GM12874 (cell line): ENCODE results near the gene RHBG.

Experiments used
- TF ChIP-seq, protein P1 (sequence below): IDR thresholded peaks from 2 replicates; pipeline ENCODE4 v1.5.1; 2011; ENCODE audit warnings: low read depth, mild to moderate bottlenecking, control low read depth, low read length, moderate library complexity; ENCODE audit not compliant: insufficient read depth

The RHBG gene

DNA sequence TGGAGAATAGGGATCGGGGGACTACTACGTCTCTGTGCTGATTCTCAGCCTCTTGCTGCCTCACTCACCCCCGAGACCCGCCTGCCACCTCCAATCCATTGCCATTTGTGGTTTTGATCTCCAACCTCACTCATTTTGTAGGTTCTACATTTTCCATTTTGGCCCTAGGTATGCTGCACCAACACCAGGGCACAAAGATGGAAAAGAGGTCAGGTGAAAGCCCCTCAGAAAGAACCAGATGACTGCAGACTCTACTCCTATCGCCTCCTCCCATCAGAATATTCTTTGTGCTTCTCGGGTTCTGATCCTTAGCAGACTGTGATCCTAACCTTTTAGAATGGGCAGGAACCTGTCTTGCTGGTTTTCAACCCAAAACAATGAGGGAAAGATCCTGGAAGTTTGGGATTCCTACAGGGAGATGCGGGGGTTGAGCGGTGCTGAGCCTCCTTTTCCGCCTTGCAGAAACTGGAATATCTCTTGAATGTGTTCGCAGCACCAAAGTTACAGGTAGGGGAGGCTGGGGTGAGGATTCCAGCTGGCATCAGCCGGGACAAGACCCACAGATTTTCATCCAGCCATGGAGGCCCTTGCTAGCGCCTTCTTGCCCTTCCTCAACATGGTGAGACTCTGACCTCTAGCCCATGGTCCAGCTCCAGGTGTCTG is 53.1 kb downstream of the RHBG start:
- TF ChIP-seq, protein P1, sequence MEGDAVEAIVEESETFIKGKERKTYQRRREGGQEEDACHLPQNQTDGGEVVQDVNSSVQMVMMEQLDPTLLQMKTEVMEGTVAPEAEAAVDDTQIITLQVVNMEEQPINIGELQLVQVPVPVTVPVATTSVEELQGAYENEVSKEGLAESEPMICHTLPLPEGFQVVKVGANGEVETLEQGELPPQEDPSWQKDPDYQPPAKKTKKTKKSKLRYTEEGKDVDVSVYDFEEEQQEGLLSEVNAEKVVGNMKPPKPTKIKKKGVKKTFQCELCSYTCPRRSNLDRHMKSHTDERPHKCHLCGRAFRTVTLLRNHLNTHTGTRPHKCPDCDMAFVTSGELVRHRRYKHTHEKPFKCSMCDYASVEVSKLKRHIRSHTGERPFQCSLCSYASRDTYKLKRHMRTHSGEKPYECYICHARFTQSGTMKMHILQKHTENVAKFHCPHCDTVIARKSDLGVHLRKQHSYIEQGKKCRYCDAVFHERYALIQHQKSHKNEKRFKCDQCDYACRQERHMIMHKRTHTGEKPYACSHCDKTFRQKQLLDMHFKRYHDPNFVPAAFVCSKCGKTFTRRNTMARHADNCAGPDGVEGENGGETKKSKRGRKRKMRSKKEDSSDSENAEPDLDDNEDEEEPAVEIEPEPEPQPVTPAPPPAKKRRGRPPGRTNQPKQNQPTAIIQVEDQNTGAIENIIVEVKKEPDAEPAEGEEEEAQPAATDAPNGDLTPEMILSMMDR, result no peak

DNA sequence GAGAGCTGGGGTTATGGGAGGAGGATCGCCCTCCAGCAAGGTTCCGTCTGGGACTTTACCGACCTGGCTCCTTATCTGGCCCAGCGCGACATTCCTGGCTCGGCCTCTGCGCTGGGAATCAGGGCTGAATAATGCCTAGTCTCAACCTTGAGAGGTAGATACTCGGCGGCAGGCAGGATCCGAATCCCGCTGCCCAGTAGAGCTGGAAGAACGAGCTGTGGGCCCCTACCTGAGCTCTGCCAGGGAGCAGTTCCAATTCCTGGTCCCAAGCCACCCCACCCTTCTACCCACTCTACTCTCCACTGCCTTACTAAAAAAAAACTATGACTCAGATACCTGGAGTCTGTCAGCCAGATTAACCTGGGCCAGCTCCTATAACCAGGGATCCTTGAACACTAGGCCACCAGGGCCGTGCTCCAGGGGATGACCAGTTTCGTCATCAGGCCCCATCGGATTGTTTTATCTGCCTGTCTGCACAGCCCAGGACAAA is 53.6 kb downstream of the RHBG start:
- TF ChIP-seq, protein P1, result no peak

DNA sequence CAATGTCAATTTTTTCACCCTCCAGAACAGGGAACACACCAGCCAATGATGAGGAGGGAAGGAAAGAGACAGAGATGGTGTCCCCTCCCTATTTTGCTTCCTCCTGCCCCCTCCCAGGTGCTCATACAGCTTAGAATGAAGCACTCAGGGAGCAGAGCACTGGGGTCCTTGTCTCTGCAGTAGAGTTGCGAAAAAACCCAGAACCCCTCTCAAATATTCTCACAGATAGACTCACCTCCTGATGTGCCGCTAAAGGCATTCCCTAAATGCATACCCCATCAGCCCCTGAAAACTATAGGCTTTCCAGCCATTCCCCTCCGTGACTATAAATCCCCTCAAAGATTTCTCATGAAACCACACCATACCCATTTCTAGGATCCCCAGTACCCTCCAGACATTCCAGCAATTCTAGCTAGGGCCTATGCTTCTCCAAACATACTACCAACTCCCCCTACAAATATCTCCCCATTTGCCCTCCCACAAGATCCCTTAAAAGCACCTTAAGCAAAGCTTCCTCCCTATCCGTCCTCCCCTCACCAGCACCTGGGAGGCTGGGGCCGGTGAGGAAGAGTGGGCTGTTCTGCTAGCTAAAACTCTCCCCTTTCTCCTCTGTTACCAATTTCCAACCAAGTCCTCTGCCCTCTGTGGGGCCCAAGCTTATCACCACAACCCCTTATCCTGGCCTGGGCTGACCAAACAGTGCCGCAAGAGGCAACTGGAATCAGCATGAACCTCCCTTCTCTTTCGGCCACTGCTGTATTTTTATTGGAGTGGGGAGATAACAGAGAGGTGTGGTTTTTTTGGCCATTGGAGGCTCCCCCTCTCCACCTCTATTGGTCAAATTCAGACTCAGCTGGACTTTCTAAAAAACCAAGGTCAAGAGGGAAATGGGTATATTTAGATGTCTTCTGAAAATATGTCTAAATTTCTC is 54.7 kb downstream of the RHBG start:
- TF ChIP-seq, protein P1, result no peak

DNA sequence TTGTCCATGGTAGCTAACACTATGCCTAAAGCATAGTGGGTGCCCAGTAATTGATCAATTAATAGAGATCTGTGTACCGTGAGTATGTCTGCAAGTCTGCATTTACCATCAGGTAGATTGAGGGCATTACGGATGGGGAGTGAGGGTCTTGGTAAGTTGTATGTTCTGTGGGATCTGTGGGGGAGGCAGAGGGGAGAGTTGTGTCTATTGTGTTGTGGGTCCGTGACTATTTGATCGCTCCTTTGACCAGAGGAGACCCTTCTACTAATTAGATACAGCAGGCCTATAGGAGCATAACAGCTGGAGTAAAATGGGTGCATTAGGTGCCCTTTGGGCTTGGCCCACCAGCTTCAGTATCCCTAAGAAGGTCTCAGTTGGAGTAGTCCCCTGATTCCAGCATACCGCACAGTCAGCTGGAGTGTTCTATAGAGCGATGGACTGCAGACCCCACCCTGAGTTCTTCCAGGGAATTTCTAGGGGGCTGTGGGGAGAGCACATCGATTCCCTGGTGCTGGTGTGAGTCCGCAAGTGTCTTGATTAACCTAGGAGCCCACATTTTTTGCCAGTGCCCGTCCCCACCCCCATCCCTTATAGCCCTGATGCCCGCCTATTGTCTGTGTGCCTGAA is 55.9 kb downstream of the RHBG start:
- TF ChIP-seq, protein P1, result no peak

DNA sequence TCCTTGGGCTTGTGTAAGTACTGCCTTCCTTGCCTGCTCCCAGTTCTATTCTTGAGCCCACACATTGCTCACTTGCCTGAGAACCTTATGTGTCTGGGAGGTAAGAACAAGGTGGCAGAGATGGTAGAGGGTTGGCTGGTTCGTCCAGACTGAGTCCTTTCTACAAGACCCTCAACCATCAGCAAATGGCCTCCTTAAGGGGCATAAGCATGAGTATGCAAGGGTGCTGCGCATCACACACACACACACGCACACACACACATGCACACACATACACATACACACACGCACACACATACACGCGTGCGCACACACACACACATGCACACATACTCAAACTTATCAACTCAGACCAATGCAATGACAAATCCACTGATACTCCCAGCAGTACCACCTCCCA is 56.9 kb downstream of the RHBG start:
- TF ChIP-seq, protein P1, result no peak

DNA sequence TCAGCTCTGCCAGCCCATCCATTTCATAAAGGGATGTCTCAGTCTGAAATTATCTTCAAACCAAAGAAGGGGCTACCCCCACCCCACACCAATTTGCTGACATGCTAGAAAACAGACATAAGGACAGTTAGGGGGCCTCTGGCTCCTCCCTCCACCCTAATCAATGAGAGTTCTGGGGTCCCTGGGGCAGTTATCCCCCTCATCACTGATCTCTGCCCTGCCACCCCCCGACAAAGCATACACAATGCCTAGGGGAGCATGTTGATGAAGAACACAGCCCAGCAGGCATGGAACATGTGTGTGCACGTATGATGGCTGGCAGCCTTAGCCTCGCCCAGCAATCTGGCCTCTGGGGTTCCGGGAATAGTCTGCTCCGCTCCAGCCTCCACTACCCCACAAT is 58.9 kb downstream of the RHBG start:
- TF ChIP-seq, protein P1, result no peak

DNA sequence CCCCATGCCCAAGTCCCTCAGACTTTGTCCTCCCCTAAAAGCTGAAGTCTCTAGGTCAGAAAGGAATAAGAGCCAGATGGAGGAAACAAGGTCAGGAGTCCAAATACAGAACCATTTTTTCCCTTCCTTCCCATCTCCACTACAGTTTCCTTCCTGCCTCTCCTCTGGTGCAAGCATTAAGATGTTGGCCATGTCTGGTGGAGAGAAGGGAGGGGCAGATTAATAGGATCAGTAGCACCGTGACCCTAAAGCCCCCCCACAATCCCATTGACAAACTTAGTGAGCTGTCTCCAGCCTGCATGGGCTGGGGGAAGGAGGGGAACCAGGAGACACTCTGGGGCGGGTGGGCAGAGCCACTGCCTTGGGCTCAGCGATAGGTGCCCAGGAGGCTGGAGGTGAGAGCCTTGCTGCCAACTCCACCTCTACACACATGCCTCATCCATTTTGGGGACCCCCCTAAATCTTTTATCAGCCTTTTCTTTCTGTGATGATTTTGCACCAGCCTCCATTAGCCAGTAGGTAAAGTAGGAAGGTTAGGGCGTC is 59.8 kb downstream of the RHBG start:
- TF ChIP-seq, protein P1, result no peak
